ENCODE results near the gene MAPK8IP1. TPM values are rescaled to one million over a fixed set of nuclear protein-coding genes. Genes with fewer than 3 reads are reported as not detected.

Gene MAPK8IP1
- total RNA-seq, 2 donors from 2014 or later, result 0.65 to 0.93 TPM

- Mint-ChIP-seq H3K27me3 (no peaks in the 10 kb centered on the region), H3K9me3 (no peaks in the 10 kb centered on the region), H3K36me3 (ENCODE audit: low read depth) (peaks cover 23% of the 10 kb centered on the region), H3K27ac (no peak overlapping the region), H3K4me3 (peak overlapping the region; percentile 98), H3K4me1 (peaks cover 10% of the 10 kb centered on the region)
- ATAC-seq (replicated peaks), result no peak
Measured at GRCh38 chr11:45919806-45920530, 34.5 kb downstream of the MAPK8IP1 start.

GRCh38 chr11:45920531-45921477 is 35.4 kb downstream of the MAPK8IP1 start:
- Mint-ChIP-seq H3K9me3 (no peaks in the 10 kb centered on the region), H3K27ac (no peak overlapping the region), H3K27me3 (no peaks in the 10 kb centered on the region), H3K4me3 (peak overlapping the region; percentile 98), H3K36me3 (ENCODE audit: low read depth) (peaks cover 15% of the 10 kb centered on the region), H3K4me1 (peaks cover 10% of the 10 kb centered on the region)
- no peak for ATAC-seq (replicated peaks)

GRCh38 chr11:45921561-45922424 is 36.3 kb downstream of the MAPK8IP1 start:
- peaks cover 7% of the 10 kb centered on the region for H3K36me3 Mint-ChIP-seq (ENCODE audit: low read depth)
- H3K27ac Mint-ChIP-seq, result no peak overlapping the region
- no peaks in the 10 kb centered on the region for H3K9me3 Mint-ChIP-seq
- H3K4me3 Mint-ChIP-seq, result peak overlapping the region; percentile 56
- no peak for ATAC-seq (replicated peaks)
- H3K27me3 Mint-ChIP-seq, result no peaks in the 10 kb centered on the region
- H3K4me1 Mint-ChIP-seq, result peaks cover 3% of the 10 kb centered on the region

- ATAC-seq (replicated peaks), result no peak
- H3K27ac Mint-ChIP-seq, result no peak within 1 kb of the TSS
- peak within 1 kb of the TSS; percentile 79 for H3K4me3 Mint-ChIP-seq
- H3K9me3 Mint-ChIP-seq, result no peaks in the 10 kb centered on the region
- H3K36me3 Mint-ChIP-seq (ENCODE audit: low read depth), result peaks cover 6% of the 10 kb centered on the region
- no peaks in the 10 kb centered on the region for H3K27me3 Mint-ChIP-seq
- H3K4me1 Mint-ChIP-seq, result peaks cover 3% of the 10 kb centered on the region
Measured at GRCh38 chr11:45922425-45923082, 37.1 kb downstream of the MAPK8IP1 start, which contains the start of gene LARGE2. TSS of gene LARGE2 (plus strand) at chr11:45922656. CDS start at chr11:45922883, 227 bp downstream.

GRCh38 chr11:45924036-45924915 is 38.8 kb downstream of the MAPK8IP1 start:
- Mint-ChIP-seq H3K4me3 (peak overlapping the region; percentile 47), H3K36me3 (ENCODE audit: low read depth) (no peaks in the 10 kb centered on the region), H3K27me3 (no peaks in the 10 kb centered on the region), H3K9me3 (no peaks in the 10 kb centered on the region), H3K4me1 (no peaks in the 10 kb centered on the region), H3K27ac (no peak overlapping the region)
- ATAC-seq (replicated peaks), result no peak

GRCh38 chr11:45924927-45925326 is 39.5 kb downstream of the MAPK8IP1 start:
- H3K27ac Mint-ChIP-seq, result no peak overlapping the region
- no peak for ATAC-seq (replicated peaks)
- H3K9me3 Mint-ChIP-seq, result no peaks in the 10 kb centered on the region
- H3K27me3 Mint-ChIP-seq, result no peaks in the 10 kb centered on the region
- H3K4me1 Mint-ChIP-seq, result peaks cover 3% of the 10 kb centered on the region
- H3K36me3 Mint-ChIP-seq (ENCODE audit: low read depth), result no peaks in the 10 kb centered on the region
- H3K4me3 Mint-ChIP-seq, result no peak overlapping the region

GRCh38 chr11:45925550-45925949 is 40.1 kb downstream of the MAPK8IP1 start:
- ATAC-seq (replicated peaks), result no peak
- Mint-ChIP-seq H3K36me3 (ENCODE audit: low read depth) (no peaks in the 10 kb centered on the region), H3K9me3 (no peaks in the 10 kb centered on the region), H3K4me1 (peaks cover 9% of the 10 kb centered on the region), H3K4me3 (no peak overlapping the region), H3K27ac (no peak overlapping the region), H3K27me3 (no peaks in the 10 kb centered on the region)

- Mint-ChIP-seq H3K9me3 (no peaks in the 10 kb centered on the region), H3K27me3 (no peaks in the 10 kb centered on the region), H3K36me3 (ENCODE audit: low read depth) (no peaks in the 10 kb centered on the region), H3K4me1 (peaks cover 12% of the 10 kb centered on the region), H3K4me3 (no peak overlapping the region), H3K27ac (no peak overlapping the region)
- ATAC-seq (replicated peaks), result no peak
Measured at GRCh38 chr11:45926001-45926401, 40.5 kb downstream of the MAPK8IP1 start.

GRCh38 chr11:45926536-45927331 is 41.3 kb downstream of the MAPK8IP1 start:
- H3K27me3 Mint-ChIP-seq, result no peaks in the 10 kb centered on the region
- H3K4me1 Mint-ChIP-seq, result peaks cover 19% of the 10 kb centered on the region
- no peak for ATAC-seq (replicated peaks)
- H3K9me3 Mint-ChIP-seq, result no peaks in the 10 kb centered on the region
- H3K36me3 Mint-ChIP-seq (ENCODE audit: low read depth), result peaks cover 4% of the 10 kb centered on the region
- peak overlapping the region; percentile 47 for H3K27ac Mint-ChIP-seq
- no peak overlapping the region for H3K4me3 Mint-ChIP-seq

GRCh38 chr11:45927332-45927683 is 41.9 kb downstream of the MAPK8IP1 start:
- no peak for ATAC-seq (replicated peaks)

GRCh38 chr11:45927684-45928413 is 42.4 kb downstream of the MAPK8IP1 start:
- Mint-ChIP-seq H3K9me3 (no peaks in the 10 kb centered on the region), H3K27ac (peak overlapping the region; percentile 68), H3K4me3 (no peak overlapping the region), H3K4me1 (peaks cover 19% of the 10 kb centered on the region), H3K27me3 (no peaks in the 10 kb centered on the region), H3K36me3 (ENCODE audit: low read depth) (peaks cover 14% of the 10 kb centered on the region)
- ATAC-seq (replicated peaks), result no peak

More at GRCh38 chr11:45927332-45927683, 41.9 kb downstream of the MAPK8IP1 start:
- Mint-ChIP-seq H3K9me3 (no peaks in the 10 kb centered on the region), H3K36me3 (ENCODE audit: low read depth) (peaks cover 8% of the 10 kb centered on the region), H3K27ac (peak overlapping the region; percentile 47), H3K4me3 (no peak overlapping the region), H3K4me1 (peaks cover 19% of the 10 kb centered on the region), H3K27me3 (no peaks in the 10 kb centered on the region)

Data from activated T-helper 17 cell treated with anti-CD3 and anti-CD28 coated beads, Interleukin-2, amount 50 U/mL, for 72 hours (primary cell).